OCI-LY1 (cell line): ENCODE measurements around the gene SUN2.

Experiments
- CTCF ChIP-seq: fragments of 200-600 bp; sonication (generic), shearing (Covaris generic); IDR thresholded peaks from 2 replicates; pipeline ENCODE4 v1.5.1; 2017; ENCODE audit warnings: mild to moderate bottlenecking, antibody characterized with exemption, low read length, moderate library complexity, mixed read lengths
- EZH2 ChIP-seq: fragments of 200-600 bp; sonication (generic), shearing (Covaris generic); IDR thresholded peaks from 2 replicates; pipeline ENCODE4 v1.8.0; 2017; ENCODE audit warnings: borderline replicate concordance, mixed run types, mild to moderate bottlenecking, antibody characterized with exemption, low read length, moderate library complexity, mixed read lengths

DNA sequence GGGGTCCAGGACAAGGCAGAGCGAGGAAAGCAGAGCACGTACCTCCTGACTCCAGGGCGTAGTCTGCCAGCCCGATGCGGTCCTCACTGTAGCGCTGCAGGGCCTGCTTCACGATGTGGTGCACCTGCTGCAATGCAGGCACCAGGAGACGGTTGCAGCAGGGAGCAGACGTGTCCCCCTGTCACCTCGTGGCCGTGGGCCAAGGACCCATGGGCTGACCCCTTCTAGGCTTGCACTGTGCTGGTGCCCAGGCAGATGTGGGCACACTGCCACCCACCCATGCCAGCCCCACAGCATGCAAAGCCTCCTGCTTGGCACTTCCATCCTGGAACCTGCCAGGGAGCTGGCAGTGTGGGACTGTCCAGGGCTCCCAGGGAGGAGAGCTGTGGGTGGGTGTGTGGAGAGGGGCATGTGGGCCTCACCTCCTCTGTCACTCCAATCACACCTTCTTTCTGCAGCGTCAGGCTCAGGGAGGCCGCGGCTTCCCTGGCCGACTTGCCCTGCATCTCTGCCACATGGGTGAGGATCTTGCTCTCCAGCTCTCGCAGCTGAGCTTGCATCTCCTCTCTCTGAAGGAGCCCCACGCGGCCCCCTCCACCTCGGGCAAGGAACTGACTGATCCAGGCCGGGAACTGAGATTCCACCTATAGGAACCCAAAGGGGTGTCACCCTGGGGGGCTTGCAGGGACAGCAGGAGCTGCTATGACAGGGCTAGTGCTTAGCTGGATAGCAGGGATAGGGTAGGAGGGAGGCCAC is 16.3 kb downstream of the SUN2 start:
- TF ChIP-seq EZH2 (no peak), CTCF (no peak)
